Measurements from ENCODE around the gene MED13L.
"Not testable (repeated sequence)": the region's sequence is repeated elsewhere in the genome, so short reads cannot be mapped to it uniquely, and the experiment has no call there.

The MED13L gene

GRCh38 chr12:116040402-116040801 lies 237.1 kb downstream of the MED13L start:
- DNase-seq, result no peak

- DNase-seq, result no peak
Observed at GRCh38 chr12:116039081-116039480, 238.4 kb downstream of the MED13L start.

GRCh38 chr12:116037941-116038837 lies 239.3 kb downstream of the MED13L start:
- DNase-seq, result no peak

DNA sequence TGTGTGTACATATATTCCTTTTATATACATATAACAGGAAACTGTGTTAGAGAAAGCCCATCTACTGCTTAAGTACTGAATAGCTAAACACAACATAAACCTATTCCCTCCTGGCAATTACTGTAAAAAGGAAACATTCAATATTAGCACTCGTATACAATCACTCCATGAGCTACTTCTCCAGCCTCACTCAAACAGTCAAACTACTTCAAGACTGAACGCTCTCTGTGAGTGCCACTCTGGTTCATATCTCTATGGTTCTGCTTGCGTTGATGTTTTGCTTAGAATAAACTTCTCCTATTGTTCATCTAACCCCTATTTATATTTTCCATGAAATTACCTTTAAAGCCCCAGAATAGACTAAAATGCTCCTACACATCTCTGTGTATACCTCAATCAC lies 243.7 kb downstream of the MED13L start:
- no peak for DNase-seq

GRCh38 chr12:116031624-116032023 lies 245.9 kb downstream of the MED13L start:
- not testable (repeated sequence) for DNase-seq

DNA sequence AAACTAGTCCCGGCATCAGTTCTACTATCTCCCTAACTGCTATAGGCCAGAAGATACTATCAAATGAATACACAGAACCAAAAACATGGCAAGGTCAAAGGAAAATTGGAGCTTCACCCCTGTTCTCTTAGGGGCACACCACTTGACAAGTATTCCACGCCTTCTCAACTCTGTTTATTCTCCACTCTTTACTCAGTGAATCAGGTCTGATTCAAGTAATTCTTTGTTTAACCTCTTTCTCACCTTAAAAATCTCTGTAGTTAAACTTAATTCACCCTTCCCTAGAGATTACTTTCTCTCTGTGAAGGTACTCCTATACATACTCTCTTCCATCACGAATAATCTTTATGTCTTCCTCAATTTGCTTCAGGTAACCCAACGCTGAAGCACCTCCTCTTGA lies 248.9 kb downstream of the MED13L start:
- no peak for DNase-seq

DNA sequence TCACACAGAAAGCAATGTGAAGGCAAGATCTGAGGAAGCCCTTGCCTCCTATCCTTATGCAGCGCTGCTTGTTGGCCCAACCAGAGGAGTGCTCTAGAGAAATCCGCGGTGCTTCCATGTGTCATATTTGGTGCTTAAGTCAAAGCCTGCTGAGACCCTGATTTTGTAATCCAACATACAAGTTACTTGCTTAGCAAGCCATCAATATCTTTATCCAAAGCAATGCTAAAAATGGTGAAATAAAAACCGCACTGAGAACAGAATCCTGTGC lies 250.0 kb downstream of the MED13L start:
- no peak for DNase-seq

- no peak for DNase-seq
Observed at GRCh38 chr12:116026768-116027550, 250.5 kb downstream of the MED13L start.

- no peak for DNase-seq
Observed at GRCh38 chr12:116026346-116026745, 251.1 kb downstream of the MED13L start.

DNA sequence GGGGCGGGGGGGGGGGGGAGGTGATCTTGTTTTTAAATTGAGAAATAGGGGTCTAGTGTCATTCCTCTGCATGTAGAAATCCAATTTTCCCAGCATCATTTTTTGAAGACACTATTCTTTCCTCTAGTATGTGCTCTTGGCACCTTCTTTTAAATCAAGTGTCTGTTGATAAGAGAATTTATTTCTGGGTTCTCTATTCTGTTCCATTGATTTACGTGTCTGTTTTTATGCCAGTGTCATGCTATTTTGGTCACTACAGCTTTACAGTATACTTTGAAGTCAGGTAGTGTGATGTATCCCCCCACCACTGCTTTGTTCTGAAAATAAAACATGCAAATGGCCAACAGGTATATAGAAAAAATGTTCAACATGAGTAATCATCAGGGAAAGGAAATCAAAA lies 252.7 kb downstream of the MED13L start:
- no peak for DNase-seq

DNA sequence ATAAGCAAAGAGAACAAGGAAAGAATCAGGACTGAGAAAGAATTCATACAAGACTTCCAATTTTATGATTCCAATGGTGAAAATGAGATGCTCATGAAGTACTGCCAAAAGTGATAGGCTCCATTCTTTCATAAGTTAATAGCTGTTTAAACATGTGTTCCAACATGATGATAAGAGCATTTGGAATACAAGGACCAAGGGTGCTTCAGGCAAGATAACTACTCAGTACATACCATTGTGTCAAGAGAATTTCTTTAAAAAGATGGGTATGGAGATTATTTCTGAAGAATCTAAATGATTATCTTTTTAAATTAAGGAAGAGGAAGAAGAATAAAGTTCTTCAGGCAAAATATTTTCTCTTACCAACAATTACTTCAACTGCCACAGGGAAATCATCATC lies 258.1 kb downstream of the MED13L start:
- DNase-seq, result no peak

- DNase-seq, result no peak
Observed at GRCh38 chr12:116018282-116018681, 259.2 kb downstream of the MED13L start.

GRCh38 chr12:116015525-116015924 lies 262.0 kb downstream of the MED13L start:
- DNase-seq, result no peak

DNA sequence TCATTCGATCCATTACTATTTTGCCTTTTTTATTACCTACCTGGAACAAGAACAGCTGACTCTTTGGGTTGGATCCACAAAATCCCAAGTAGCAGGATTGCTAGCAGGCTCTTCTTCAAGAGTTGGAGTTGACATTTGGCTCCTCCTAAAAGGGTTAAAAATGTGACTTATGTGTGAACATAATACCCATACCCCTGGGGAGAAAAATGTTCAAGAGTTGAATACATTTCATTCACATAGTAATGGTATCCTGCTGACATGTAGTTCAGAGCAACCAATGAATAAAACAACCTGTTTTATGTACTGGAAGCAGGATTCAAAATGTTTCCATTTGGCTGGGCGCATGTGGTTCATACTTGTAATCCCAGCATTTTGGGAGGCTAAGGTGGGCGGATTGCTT lies 264.7 kb downstream of the MED13L start:
- DNase-seq, result no peak

DNA sequence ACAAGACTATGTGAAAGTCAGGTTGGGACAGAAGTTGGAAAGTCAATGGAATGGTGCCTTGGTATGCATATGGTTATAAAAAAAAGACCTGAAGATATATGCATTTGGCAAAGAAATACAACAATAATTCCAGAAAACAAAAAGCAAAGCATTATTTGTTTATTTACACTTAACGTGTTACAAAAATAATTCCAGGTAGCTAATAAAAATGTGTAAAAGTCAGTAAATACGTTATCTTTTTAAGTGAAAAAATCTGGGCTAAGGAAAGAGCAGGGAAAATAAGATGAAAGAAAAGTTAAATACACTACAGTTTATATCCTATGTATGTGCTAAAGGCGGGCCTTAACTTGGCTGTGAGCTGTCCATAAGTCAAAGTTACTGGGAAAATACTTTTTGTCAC lies 266.3 kb downstream of the MED13L start:
- DNase-seq, result no peak

DNA sequence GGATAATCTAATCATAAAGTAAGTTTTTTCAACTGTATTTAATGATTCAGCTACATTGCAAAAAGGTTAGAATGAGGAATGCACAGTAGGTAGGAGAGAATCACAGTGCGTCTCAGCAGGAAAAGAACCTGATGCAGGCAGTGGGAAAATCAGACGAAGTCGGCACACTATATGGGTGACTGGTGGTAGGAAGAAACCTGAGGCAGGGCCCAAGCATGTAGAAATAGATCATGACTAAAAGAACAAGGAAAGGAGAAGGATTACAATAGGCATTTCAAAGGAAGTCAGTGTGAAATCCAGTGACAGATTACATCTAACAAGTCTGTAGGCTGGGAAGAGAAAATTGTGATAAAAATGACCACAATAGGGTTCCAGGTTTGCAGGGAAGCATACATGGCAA lies 267.0 kb downstream of the MED13L start:
- DNase-seq, result no peak

- no peak for DNase-seq
Observed at GRCh38 chr12:116009805-116010204, 267.7 kb downstream of the MED13L start.

DNA sequence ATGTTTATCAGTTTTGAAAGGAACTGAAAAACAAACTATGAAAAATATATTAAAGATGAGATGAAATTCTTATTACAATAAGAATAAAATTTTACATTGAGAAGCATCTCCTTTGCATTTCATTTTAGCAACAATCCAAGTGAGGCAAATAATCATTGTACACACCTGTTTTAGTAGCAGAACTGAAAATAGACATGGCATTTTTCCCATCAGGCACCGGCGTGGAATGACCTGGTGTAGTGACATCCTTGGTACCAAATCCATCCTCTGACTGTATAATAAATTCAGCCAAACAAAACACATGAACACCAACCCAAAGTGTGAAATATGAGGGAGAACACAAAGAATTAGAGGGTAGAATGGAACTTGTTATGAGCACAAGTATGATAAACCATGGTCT lies 271.4 kb downstream of the MED13L start:
- no peak for DNase-seq

DNA sequence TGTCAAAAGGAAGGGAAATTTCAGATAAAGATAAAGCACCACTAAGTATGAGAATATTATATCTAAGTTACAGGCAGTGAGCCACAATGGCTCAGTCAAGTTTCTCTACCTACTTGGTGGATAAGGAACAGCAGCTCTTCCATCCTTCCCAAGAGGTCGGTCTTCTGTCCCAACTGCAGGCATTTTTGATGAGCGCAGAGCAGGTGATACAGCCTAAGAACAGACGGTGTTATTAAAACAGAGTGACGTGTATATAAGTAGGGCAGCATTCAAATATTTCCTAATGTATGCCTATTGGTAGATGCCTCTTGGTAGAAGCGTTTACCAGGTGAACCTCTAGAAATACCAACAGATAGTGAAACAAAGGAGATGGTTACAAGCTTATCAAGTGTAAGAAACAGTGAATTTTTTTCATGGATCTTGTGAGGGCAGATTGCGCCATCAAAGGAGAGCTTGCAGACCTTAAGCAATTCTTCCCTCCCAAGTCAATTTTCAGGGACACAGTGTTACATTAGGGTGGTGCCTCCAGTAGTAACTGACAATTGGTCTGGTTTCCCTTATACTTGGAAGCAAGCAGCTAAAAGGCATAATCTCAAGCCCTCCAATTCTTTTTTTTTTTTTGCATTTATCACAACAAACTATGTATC lies 274.5 kb downstream of the MED13L start:
- DNase-seq, result no peak

DNA sequence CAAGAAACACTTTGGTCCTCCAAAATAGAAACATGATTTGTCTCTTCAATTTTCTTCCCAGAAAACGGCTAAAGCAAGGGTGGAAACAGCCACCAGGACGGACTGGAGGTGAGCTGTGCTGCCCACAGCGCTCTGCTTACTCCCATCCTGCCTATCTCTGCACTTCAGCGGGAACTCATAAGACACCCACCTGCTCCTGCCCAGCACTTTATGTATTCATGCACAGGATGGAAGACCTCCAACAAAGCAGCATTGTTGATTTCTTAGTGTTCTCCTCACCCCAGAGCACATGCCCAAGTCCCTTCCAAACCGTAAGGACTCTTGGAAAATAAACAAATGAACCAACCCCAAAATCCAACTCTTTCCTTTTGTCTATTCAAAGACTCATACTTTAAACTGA lies 277.2 kb downstream of the MED13L start:
- DNase-seq, result no peak

GRCh38 chr12:115999582-115999981 lies 277.9 kb downstream of the MED13L start:
- no peak for DNase-seq

GRCh38 chr12:115998794-115999478 lies 278.6 kb downstream of the MED13L start:
- DNase-seq, result no peak

DNA sequence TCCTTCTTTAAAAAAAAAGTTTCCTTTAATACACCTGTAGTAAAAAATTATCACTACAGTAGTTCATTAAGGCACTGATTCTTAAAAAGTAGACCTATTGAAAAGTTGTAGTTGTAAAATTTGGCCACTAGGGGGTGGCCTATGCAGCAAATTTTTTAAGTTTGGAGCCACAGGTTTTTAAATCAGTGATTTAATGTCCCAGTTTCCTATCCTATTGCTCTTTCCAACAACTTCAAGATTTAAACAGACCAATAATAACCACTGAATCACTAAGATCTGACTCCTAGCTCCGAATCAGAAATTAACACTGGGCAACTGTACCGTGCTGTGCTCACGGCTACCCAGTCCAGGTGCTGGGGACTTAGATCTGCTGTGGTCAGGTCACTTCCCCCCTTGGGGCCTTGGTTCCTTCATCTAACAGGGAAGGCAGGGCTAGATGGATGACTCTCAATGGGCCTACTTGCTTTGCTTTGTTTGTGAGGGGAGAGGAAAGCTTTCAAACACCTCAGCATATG lies 279.3 kb downstream of the MED13L start:
- DNase-seq, result no peak
